ENCODE data around the gene TMEM132D.
"Not testable (repeated sequence)": the region's sequence is repeated elsewhere in the genome, so short reads cannot be mapped to it uniquely, and the experiment has no call there.

TMEM132D gene

GRCh38 chr12:129063600-129063999, 840.2 kb downstream of the TMEM132D start:
- Histone ChIP-seq H2AFZ (ENCODE audit: low read depth) (no peak overlapping the region), H3K27me3 (ENCODE audit: insufficient read depth, low read depth) (no peaks in the 10 kb centered on the region), H3K4me1 (ENCODE audit: low read depth, poor library complexity, severe bottlenecking) (no peaks in the 10 kb centered on the region), H4K20me1 (ENCODE audit: insufficient read depth) (no peaks in the 10 kb centered on the region), H3K36me3 (ENCODE audit: insufficient read depth) (no peaks in the 10 kb centered on the region), H3K27ac (no peak overlapping the region), H3K9ac (no peak overlapping the region), H3K4me3 (IDR thresholded peaks at IDR 0.05; ENCODE audit: insufficient read depth, low read depth, low read length) (no peak overlapping the region), H3K4me2 (no peak overlapping the region), H3K79me2 (ENCODE audit: insufficient read depth, low read depth) (no peaks in the 10 kb centered on the region)
- TF ChIP-seq CTCF (conservative IDR thresholded peaks at IDR 0.05; ENCODE audit: low read depth, low read length): no peak

- no peaks in the 10 kb centered on the region for H3K79me2 ChIP-seq (ENCODE audit: insufficient read depth, low read depth)
- no peak for TF ChIP-seq CTCF (conservative IDR thresholded peaks at IDR 0.05; ENCODE audit: low read depth, low read length)
- no peaks in the 10 kb centered on the region for H3K27me3 ChIP-seq (ENCODE audit: insufficient read depth, low read depth)
- H3K36me3 ChIP-seq (ENCODE audit: insufficient read depth): no peaks in the 10 kb centered on the region
- H4K20me1 ChIP-seq (ENCODE audit: insufficient read depth): no peaks in the 10 kb centered on the region
- no peaks in the 10 kb centered on the region for H3K4me1 ChIP-seq (ENCODE audit: low read depth, poor library complexity, severe bottlenecking)
- H3K4me3 ChIP-seq (IDR thresholded peaks at IDR 0.05; ENCODE audit: insufficient read depth, low read depth, low read length): no peak overlapping the region
- H3K4me2 ChIP-seq: no peak overlapping the region
- no peak overlapping the region for H3K9ac ChIP-seq
- no peak overlapping the region for H3K27ac ChIP-seq
- no peak overlapping the region for H2AFZ ChIP-seq (ENCODE audit: low read depth)
These were observed 850.6 kb downstream of the TMEM132D start for GRCh38 chr12:129053232-129053631.

- Histone ChIP-seq H2AFZ (ENCODE audit: low read depth) (no peak overlapping the region), H3K27me3 (ENCODE audit: insufficient read depth, low read depth) (no peaks in the 10 kb centered on the region), H3K4me3 (IDR thresholded peaks at IDR 0.05; ENCODE audit: insufficient read depth, low read depth, low read length) (no peak overlapping the region), H3K4me1 (ENCODE audit: low read depth, poor library complexity, severe bottlenecking) (no peaks in the 10 kb centered on the region), H3K79me2 (ENCODE audit: insufficient read depth, low read depth) (no peaks in the 10 kb centered on the region), H3K36me3 (ENCODE audit: insufficient read depth) (no peaks in the 10 kb centered on the region), H3K9ac (no peak overlapping the region), H3K27ac (no peak overlapping the region), H3K4me2 (no peak overlapping the region), H4K20me1 (ENCODE audit: insufficient read depth) (no peaks in the 10 kb centered on the region)
- TF ChIP-seq CTCF (conservative IDR thresholded peaks at IDR 0.05; ENCODE audit: low read depth, low read length): no peak
These were observed 851.5 kb downstream of the TMEM132D start for GRCh38 chr12:129052373-129052772.

- no peak overlapping the region for H3K4me2 ChIP-seq
- H3K9ac ChIP-seq: no peak overlapping the region
- no peak for TF ChIP-seq CTCF (conservative IDR thresholded peaks at IDR 0.05; ENCODE audit: low read depth, low read length)
- no peaks in the 10 kb centered on the region for H3K79me2 ChIP-seq (ENCODE audit: insufficient read depth, low read depth)
- no peaks in the 10 kb centered on the region for H3K4me1 ChIP-seq (ENCODE audit: low read depth, poor library complexity, severe bottlenecking)
- no peak overlapping the region for H3K4me3 ChIP-seq (IDR thresholded peaks at IDR 0.05; ENCODE audit: insufficient read depth, low read depth, low read length)
- H2AFZ ChIP-seq (ENCODE audit: low read depth): no peak overlapping the region
- no peaks in the 10 kb centered on the region for H3K36me3 ChIP-seq (ENCODE audit: insufficient read depth)
- H4K20me1 ChIP-seq (ENCODE audit: insufficient read depth): no peaks in the 10 kb centered on the region
- H3K27ac ChIP-seq: no peak overlapping the region
- H3K27me3 ChIP-seq (ENCODE audit: insufficient read depth, low read depth): no peaks in the 10 kb centered on the region
These were observed 853.9 kb downstream of the TMEM132D start for GRCh38 chr12:129049917-129050316.

GRCh38 chr12:129043334-129043733, 860.5 kb downstream of the TMEM132D start:
- not testable (repeated sequence) for H3K36me3 ChIP-seq (ENCODE audit: insufficient read depth); H3K27ac ChIP-seq; H2AFZ ChIP-seq (ENCODE audit: low read depth); H3K4me2 ChIP-seq; H3K4me3 ChIP-seq (IDR thresholded peaks at IDR 0.05; ENCODE audit: insufficient read depth, low read depth, low read length); H4K20me1 ChIP-seq (ENCODE audit: insufficient read depth); H3K79me2 ChIP-seq (ENCODE audit: insufficient read depth, low read depth); H3K9ac ChIP-seq; H3K4me1 ChIP-seq (ENCODE audit: low read depth, poor library complexity, severe bottlenecking); H3K27me3 ChIP-seq (ENCODE audit: insufficient read depth, low read depth)
